Right lobe of liver (tissue), 6 donors: ENCODE results near the gene CST3. TPM values are rescaled to one million over a fixed set of nuclear protein-coding genes. Genes with fewer than 3 reads are reported as not detected.

Experiments used
- ATAC-seq, 4 donors: fragments of 200-7000 bp; cut with Tn5 transposase; one replicate each; pipeline ENCODE4 v1.9.1; 2020; ENCODE audit warnings: mild to moderate bottlenecking in 4 of 4, moderate library complexity in 4 of 4
- DNase-seq, 3 donors: peaks; one replicate each; pipeline ENCODE4 v3.0.0-alpha.2; 2020
- H3K27ac ChIP-seq, 3 donors: fragments of 200-600 bp; one replicate each; pipeline ENCODE4 v1.8.0; 2022
- H3K27me3 ChIP-seq, 2 donors: fragments of 200-600 bp; one replicate each; pipeline ENCODE4 v1.8.0; 2022
- H3K36me3 ChIP-seq, 4 donors: fragments of 200-600 bp; sonication (generic) in 1 of 4; one replicate each; pipeline versions ENCODE4 v1.5.1 to v1.8.0; 2017 to 2022; ENCODE audit warnings: control low read depth in 1 of 4
- H3K4me1 ChIP-seq, 4 donors: fragments of 200-600 bp; sonication (generic) in 1 of 4; one replicate each; pipeline versions ENCODE4 v1.5.1 to v1.8.0; 2017 to 2022; ENCODE audit warnings: control low read depth in 1 of 4
- H3K4me3 ChIP-seq, 3 donors: fragments of 200-600 bp; one replicate each; pipeline ENCODE4 v1.8.0; 2022
- H3K9me3 ChIP-seq, 4 donors: fragments of 200-600 bp; sonication (generic) in 1 of 4; one replicate each; pipeline versions ENCODE4 v1.5.1 to v1.8.0; 2017 to 2022; ENCODE audit warnings: control low read depth in 1 of 4
- CTCF ChIP-seq, 4 donors: fragments of 200-600 bp in 3 of 4; fragments of 450-650 bp in 1 of 4; IDR thresholded peaks; one replicate each; pipeline versions ENCODE4 v1.5.1 to v1.8.0; 2016 to 2022; ENCODE audit warnings: antibody characterized with exemption in 4 of 4, mild to moderate bottlenecking in 2 of 4
- POLR2A ChIP-seq: fragments of 450-650 bp; IDR thresholded peaks from one replicate; pipeline ENCODE4 v1.6.1; 2017; ENCODE audit warnings: antibody characterized with exemption, mild to moderate bottlenecking
- WGBS: methylation state at CpG from one replicate; pipeline ENCODE4 v1.1.6; 2018; ENCODE audit warnings: low coverage, low lambda C conversion rate; ENCODE audit not compliant: insufficient coverage; ENCODE audit errors: missing lambda C conversion rate; 5-methylcytosine and 5-hydroxymethylcytosine counted together
- intact Hi-C, 2 donors: fragments of 100-400 bp; cut with DNase I; formaldehyde crosslinking; loops; one replicate each; pipeline versions ENCODE4 v1.11.2 to v1.14.1; 2022
- total RNA-seq, 6 experiments: library from RNA; depleted of rRNA in 2 of 6; stranded (reverse); fragments of >200 nt in 2 of 6; fragmentation: NEBNext Ultra II Directional in 3 of 6; extraction: Animal tissue kit (Norgen Biotek cat#: 25700) in 3 of 6; gene quantifications; one replicate each; pipeline versions ENCODE4 v1.1.0 to v1.2.4, GENCODE V29; 2016 to 2023
- donor health status: DM: no; HTN: yes; CAD: no.
- donor health status: DM: no; HTN: no; CAD: no.
- donor health status: DM: no; HTN: no; CAD: no.
- donor health status: DM: no; HTN: yes; CAD: no.
- donor health status: DM: no; HTN: yes; CAD: no.

The CST3 gene
- total RNA-seq, 6 experiments from 2014 or later = 504 to 1,394 (median 638) TPM

GRCh38 chr20:23653400-23653938 lies 15.7 kb upstream of the CST3 start:
- Histone ChIP-seq H3K9me3 (no peaks in the 10 kb centered on the region), H3K4me1 (no peaks in the 10 kb centered on the region), H3K27me3 (no peaks in the 10 kb centered on the region), H3K27ac (no peak overlapping the region), H3K36me3 (no peaks in the 10 kb centered on the region), H3K4me3 (no peak overlapping the region)
- 94% methylated on average over 3 of the region's 3 CpGs for WGBS
- no peak for DNase-seq
- no peak for ATAC-seq
- TF ChIP-seq POLR2A (no peak), CTCF (IDR thresholded peaks at IDR 0.05) (no peak)
- intact Hi-C loops = no loop called here

GRCh38 chr20:23652926-23653325 lies 15.2 kb upstream of the CST3 start:
- H3K27me3 ChIP-seq = no peaks in the 10 kb centered on the region
- H3K9me3 ChIP-seq = no peaks in the 10 kb centered on the region
- no peaks in the 10 kb centered on the region for H3K36me3 ChIP-seq
- DNase-seq = no peak
- H3K4me3 ChIP-seq = no peak overlapping the region
- intact Hi-C loops = no loop called here
- no CpG with 5 or more reads among the region's 2 CpGs for WGBS
- TF ChIP-seq CTCF (IDR thresholded peaks at IDR 0.05) = no peak
- no peak for TF ChIP-seq POLR2A
- no peak for ATAC-seq
- H3K4me1 ChIP-seq = no peaks in the 10 kb centered on the region
- no peak overlapping the region for H3K27ac ChIP-seq

- Histone ChIP-seq H3K4me3 (no peak overlapping the region), H3K9me3 (no peaks in the 10 kb centered on the region), H3K27ac (no peak overlapping the region), H3K36me3 (no peaks in the 10 kb centered on the region), H3K4me1 (no peaks in the 10 kb centered on the region), H3K27me3 (no peaks in the 10 kb centered on the region)
- DNase-seq (no peak), ATAC-seq (no peak)
- TF ChIP-seq CTCF (IDR thresholded peaks at IDR 0.05) = no peak
- intact Hi-C loops = no loop called here
Measured at GRCh38 chr20:23652371-23652770, 14.6 kb upstream of the CST3 start.

- DNase-seq (no peak), ATAC-seq (no peak)
- Histone ChIP-seq H3K36me3 (no peaks in the 10 kb centered on the region), H3K4me3 (no peak overlapping the region), H3K9me3 (no peaks in the 10 kb centered on the region), H3K27me3 (no peaks in the 10 kb centered on the region), H3K27ac (no peak overlapping the region), H3K4me1 (no peaks in the 10 kb centered on the region)
- intact Hi-C loops = no loop called here
- WGBS = 78% methylated on average over 2 of the region's 2 CpGs
- TF ChIP-seq POLR2A (no peak), CTCF (IDR thresholded peaks at IDR 0.05) (no peak)
Measured at GRCh38 chr20:23651117-23651516, 13.4 kb upstream of the CST3 start.

GRCh38 chr20:23649830-23650417 lies 12.2 kb upstream of the CST3 start:
- intact Hi-C loops = no loop called here

More at GRCh38 chr20:23649830-23650417, 12.2 kb upstream of the CST3 start:
- ATAC-seq (no peak), DNase-seq (no peak)
- no peaks in the 10 kb centered on the region for H3K4me1 ChIP-seq
- H3K9me3 ChIP-seq = no peaks in the 10 kb centered on the region
- H3K4me3 ChIP-seq = no peak overlapping the region
- H3K36me3 ChIP-seq = no peaks in the 10 kb centered on the region
- 64% methylated on average over 1 of the region's 1 CpG for WGBS
- TF ChIP-seq POLR2A (no peak), CTCF (IDR thresholded peaks at IDR 0.05) (no peak)
- H3K27me3 ChIP-seq = no peaks in the 10 kb centered on the region
- H3K27ac ChIP-seq = no peak overlapping the region
